Measurements from ENCODE around the gene HDGFL2. TPM values are rescaled to one million over a fixed set of nuclear protein-coding genes. Genes with fewer than 3 reads are reported as not detected.
A peak's percentile ranks its signal among the peaks of the same experiment; 100 is the strongest.
"Not testable (repeated sequence)": the region's sequence is repeated elsewhere in the genome, so short reads cannot be mapped to it uniquely, and the experiment has no call there.

Gene HDGFL2
- total and polyA plus RNA-seq, 8 donors, result 12.8 to 32.9 (median 18.3) TPM

DNA sequence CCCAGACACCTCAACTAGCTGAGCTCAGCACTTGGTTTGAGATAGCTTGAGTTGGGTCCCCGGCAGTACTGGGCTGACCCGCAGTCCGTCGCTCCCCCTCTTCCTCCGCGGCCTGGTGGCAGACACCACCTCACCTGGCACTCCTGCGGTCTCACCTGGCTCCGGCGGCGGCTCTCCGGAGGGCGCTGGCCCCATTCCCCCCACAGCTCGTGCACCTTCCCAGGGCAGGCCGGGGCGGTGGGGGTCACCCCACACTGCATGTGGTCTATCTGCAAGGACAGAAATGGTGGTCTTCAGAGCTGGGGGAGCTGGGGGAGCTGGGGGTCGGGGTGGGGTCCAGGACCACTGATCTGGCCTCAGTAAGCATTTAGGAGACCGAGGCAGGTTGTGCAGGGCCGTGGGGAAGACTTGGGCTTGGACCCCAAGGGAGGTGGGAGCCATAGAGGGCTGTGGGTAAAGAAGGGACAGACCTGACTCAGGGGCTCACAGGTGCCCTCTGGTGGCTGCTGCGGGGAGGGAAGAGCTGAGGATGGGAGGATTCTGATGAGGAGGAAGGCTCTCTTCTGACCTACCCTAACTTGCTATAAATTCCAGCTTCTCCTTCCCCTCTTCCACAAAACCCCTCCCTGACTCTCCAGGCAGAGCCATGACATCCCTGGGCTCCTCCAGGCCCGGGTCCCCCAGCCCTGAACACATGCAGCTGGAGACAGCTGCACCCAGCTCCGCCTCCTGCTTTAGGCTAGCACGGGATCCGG, 52.9 kb downstream of the HDGFL2 start:
- FAIRE-seq (no peak), DNase-seq (peak in 4 of 6 donors; percentile 59 to 83 (median 72)), ATAC-seq (peak; percentile 36 to 77 (median 69))
- TF ChIP-seq, protein P1, sequence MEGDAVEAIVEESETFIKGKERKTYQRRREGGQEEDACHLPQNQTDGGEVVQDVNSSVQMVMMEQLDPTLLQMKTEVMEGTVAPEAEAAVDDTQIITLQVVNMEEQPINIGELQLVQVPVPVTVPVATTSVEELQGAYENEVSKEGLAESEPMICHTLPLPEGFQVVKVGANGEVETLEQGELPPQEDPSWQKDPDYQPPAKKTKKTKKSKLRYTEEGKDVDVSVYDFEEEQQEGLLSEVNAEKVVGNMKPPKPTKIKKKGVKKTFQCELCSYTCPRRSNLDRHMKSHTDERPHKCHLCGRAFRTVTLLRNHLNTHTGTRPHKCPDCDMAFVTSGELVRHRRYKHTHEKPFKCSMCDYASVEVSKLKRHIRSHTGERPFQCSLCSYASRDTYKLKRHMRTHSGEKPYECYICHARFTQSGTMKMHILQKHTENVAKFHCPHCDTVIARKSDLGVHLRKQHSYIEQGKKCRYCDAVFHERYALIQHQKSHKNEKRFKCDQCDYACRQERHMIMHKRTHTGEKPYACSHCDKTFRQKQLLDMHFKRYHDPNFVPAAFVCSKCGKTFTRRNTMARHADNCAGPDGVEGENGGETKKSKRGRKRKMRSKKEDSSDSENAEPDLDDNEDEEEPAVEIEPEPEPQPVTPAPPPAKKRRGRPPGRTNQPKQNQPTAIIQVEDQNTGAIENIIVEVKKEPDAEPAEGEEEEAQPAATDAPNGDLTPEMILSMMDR (IDR thresholded peaks at IDR 0.05), result peak; percentile 37 to 59 (median 56)
- intact Hi-C loops (cut with DNase I), result no loop called here
- no peak overlapping the region for H3K27ac ChIP-seq
- WGBS, 2 donors, result 80 to 88% methylated on average over 22 to 23 of the region's 23 CpGs
- H3K4me1 ChIP-seq, result no peaks in the 10 kb centered on the region
- no peak overlapping the region for H3K4me3 ChIP-seq
- no peaks in the 10 kb centered on the region for H3K36me3 ChIP-seq
- no peaks in the 10 kb centered on the region for H3K9me3 ChIP-seq
- H3K27me3 ChIP-seq, result no peaks in the 10 kb centered on the region

DNA sequence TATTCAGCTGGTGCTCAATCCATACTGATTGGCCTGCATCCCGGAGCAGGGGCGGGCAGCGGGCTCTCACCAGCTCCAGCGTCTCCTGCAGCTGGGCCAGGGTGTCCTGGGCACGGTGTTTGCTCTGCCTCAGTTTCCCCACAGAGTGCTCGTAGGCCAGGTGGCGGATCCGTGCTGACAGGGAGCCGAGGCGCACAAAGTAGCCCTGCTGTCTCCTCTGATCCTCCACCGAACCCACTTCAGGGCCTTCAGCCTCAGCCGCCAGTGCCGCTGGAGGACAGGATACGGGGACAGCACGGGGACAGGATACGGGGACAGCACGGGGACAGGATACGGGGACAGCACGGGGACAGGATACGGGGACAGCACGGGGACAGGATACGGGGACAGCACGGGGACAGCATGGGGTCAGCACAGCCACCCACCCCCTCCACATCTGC, 53.5 kb downstream of the HDGFL2 start:
- ATAC-seq (no peak), DNase-seq (peak in 1 of 6 donors; percentile 54), FAIRE-seq (no peak)
- Histone ChIP-seq H3K9me3 (no peaks in the 10 kb centered on the region), H3K4me1 (no peaks in the 10 kb centered on the region), H3K4me3 (no peak overlapping the region), H3K27me3 (no peaks in the 10 kb centered on the region), H3K27ac (no peak overlapping the region), H3K36me3 (no peaks in the 10 kb centered on the region)
- intact Hi-C loops (cut with DNase I), result no loop called here
- 84 to 90% methylated on average over 23 of the region's 23 CpGs for WGBS, 2 donors
- TF ChIP-seq, protein P1 (IDR thresholded peaks at IDR 0.05), result no peak

DNA sequence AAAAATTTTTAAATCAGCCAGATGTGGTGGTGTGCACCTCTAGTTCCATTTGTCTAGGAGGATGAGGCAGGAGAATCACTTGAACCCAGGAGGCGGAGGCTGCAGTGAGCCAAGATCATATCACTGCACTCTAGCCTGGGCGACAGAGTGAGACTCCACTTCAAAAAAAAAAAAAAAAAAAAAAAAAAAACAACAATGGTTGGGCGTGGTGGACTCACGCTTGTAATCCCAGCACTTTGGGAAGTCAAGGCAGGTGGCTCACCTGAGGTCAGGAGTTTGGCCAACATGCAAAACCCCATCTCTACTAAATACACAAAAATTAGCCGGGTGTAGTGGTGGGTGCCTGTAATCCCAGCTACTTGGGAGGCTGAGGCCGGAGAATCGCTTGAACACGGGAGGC, 55.3 kb downstream of the HDGFL2 start:
- H3K36me3 ChIP-seq; H3K27ac ChIP-seq; FAIRE-seq; DNase-seq; H3K27me3 ChIP-seq; H3K9me3 ChIP-seq; intact Hi-C loops (cut with DNase I); H3K4me1 ChIP-seq; ATAC-seq; H3K4me3 ChIP-seq: not testable (repeated sequence)
- WGBS, 2 donors, result 91 to 95% methylated on average over 8 of the region's 8 CpGs

DNA sequence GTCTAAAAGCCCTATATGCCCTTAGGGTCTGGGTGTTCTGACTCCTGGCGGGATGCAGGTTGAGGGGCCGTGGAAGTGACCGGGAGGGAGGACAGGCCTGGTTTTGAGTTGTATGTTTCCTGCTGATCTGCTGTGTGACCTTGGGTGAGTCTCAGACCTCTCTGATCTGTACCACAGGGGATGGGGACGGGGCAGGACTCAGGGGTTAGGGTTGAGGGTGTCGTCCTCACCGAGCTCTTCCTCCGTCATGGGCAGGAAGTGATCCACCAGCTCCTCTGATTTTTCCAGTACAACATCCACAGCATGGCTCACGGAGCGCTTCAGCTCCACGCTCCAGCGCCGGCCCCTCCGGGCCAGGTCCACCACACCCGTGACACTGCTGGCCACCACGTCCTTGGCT, 56.7 kb downstream of the HDGFL2 start:
- Histone ChIP-seq H3K4me3 (no peak overlapping the region), H3K27me3 (no peaks in the 10 kb centered on the region), H3K27ac (no peak overlapping the region), H3K9me3 (no peaks in the 10 kb centered on the region), H3K36me3 (no peaks in the 10 kb centered on the region), H3K4me1 (no peaks in the 10 kb centered on the region)
- DNase-seq (no peak), ATAC-seq (no peak), FAIRE-seq (no peak)
- TF ChIP-seq, protein P1 (IDR thresholded peaks at IDR 0.05), result no peak
- whole genome bisulfite sequencing, 2 donors, result 92 to 93% methylated on average over 15 of the region's 15 CpGs
- intact Hi-C loops (cut with DNase I), result no loop called here

DNA sequence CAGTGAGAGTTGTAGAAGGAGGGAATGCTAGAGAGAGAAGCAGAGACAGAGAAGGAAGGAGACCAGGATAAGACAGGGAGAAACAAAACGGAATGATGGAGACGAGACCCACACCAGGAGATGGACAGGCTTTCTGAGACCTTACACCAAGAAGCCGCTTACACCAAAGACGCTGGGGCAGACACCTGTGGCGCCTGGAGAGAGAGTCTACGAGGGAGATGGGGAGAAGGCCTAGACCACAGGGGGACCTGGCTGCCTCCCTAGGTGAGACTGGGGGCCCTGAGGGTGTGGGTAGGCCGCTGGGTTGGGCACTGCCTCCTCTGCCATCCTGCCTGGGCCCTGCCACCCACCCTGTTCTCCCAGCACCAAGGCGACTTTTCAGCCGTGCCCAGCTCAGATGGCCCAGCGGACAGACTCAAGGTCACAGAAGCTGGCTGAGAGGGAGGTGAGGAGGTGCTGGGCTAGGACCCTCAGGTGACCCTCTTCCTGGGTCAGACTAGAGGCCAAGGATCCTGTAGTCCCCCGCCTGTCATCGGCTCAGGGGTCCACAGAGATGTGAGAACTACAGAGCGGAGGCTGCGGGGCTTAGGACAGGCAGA, 57.9 kb downstream of the HDGFL2 start:
- ATAC-seq (no peak), DNase-seq (peak in 1 of 6 donors; percentile 64), FAIRE-seq (no peak)
- TF ChIP-seq, protein P1 (IDR thresholded peaks at IDR 0.05), result no peak
- no peak overlapping the region for H3K4me3 ChIP-seq
- WGBS, 2 donors, result 75 to 78% methylated on average over 14 of the region's 14 CpGs
- no peaks in the 10 kb centered on the region for H3K36me3 ChIP-seq
- peaks cover 0 to 5% (median 0%) of the 10 kb centered on the region in 3 donors for H3K4me1 ChIP-seq
- intact Hi-C loops (cut with DNase I), result no loop called here
- no peaks in the 10 kb centered on the region for H3K27me3 ChIP-seq
- no peaks in the 10 kb centered on the region for H3K9me3 ChIP-seq
- H3K27ac ChIP-seq, result no peak overlapping the region

All from pancreas (tissue), 10 donors.